ENCODE data around the gene FMNL3.

Gene FMNL3

GRCh38 chr12:49624921-49625577, 82.2 kb downstream of the FMNL3 start:
- POLR2A ChIA-PET: no interaction called here
- no peak for TF ChIP-seq CTBP1 (IDR thresholded peaks at IDR 0.05; ENCODE audit: borderline replicate concordance)
- TF ChIP-seq ARNT (IDR thresholded peaks at IDR 0.05): no peak
- TF ChIP-seq SUZ12 (IDR thresholded peaks at IDR 0.05): no peak
- no peak for TF ChIP-seq FOXA1 (IDR thresholded peaks at IDR 0.05)
- TF ChIP-seq BHLHE40 (IDR thresholded peaks at IDR 0.05; ENCODE audit: borderline replicate concordance): no peak
- no peak for TF ChIP-seq LEF1 (IDR thresholded peaks at IDR 0.05; ENCODE audit: borderline replicate concordance)
- no peak for TF ChIP-seq HDGF (IDR thresholded peaks at IDR 0.05; ENCODE audit: borderline replicate concordance)
- TF ChIP-seq ZNF384 (IDR thresholded peaks at IDR 0.05): no peak
- TF ChIP-seq FOXK2 (IDR thresholded peaks at IDR 0.05): no peak
- TF ChIP-seq PKNOX1 (IDR thresholded peaks at IDR 0.05): no peak
- no peak for DNase-seq (ENCODE audit: extremely low spot score)
- CTCF ChIA-PET: interaction anchor here (1.5 kb wide), 1 partner anchor 116 kb away, joined by 5 read pairs; the partner anchor contains the start of gene TMBIM6

GRCh38 chr12:49623142-49623904, 83.9 kb downstream of the FMNL3 start, which contains the start of gene PRPF40B:
Gene PRPF40B, plus strand, starts transcription at chr12:49623561. Its CDS starts 30 bp downstream, at chr12:49623591.
- ChIA-PET POLR2A (interaction anchor here (0.9 to 1.4 kb wide), 4 partner anchors 13 to 256 kb away, joined by 3 to 7 read pairs (median 4); partner anchors contain the start of gene SPATS2), CTCF (interaction anchor here (0.6 to 2.6 kb wide), 6 partner anchors 8 to 276 kb away, joined by 3 to 11 read pairs (median 3); no protein-coding TSS in a partner anchor)
- peak; percentile 68; the same call in 1 of the 2 replicates for TF ChIP-seq PKNOX1 (IDR thresholded peaks at IDR 0.05)
- 0 out of 2 replicates have a peak, but pooled peaks have one; percentile 13 for TF ChIP-seq FOXM1 (IDR thresholded peaks at IDR 0.05; ENCODE audit: borderline replicate concordance)
- TF ChIP-seq TARDBP (IDR thresholded peaks at IDR 0.05): no peak
- DNase-seq (ENCODE audit: extremely low spot score): peak; percentile 94

GRCh38 chr12:49622501-49623141, 84.6 kb downstream of the FMNL3 start:
- peak; percentile 34 for DNase-seq (ENCODE audit: extremely low spot score)
- ChIA-PET CTCF (interaction anchor here (0.6 to 2.6 kb wide), 3 partner anchors 15 to 51 kb away, joined by 3 to 11 read pairs (median 4); no protein-coding TSS in a partner anchor), POLR2A (interaction anchor here (0.9 to 1.3 kb wide), 4 partner anchors 14 to 256 kb away, joined by 3 to 7 read pairs (median 4); partner anchors contain the start of gene SPATS2)
- TF ChIP-seq L3MBTL2 (conservative IDR thresholded peaks at IDR 0.05) (peak; percentile 62; the same call in 1 of the 2 replicates), NFRKB (IDR thresholded peaks at IDR 0.05) (no peak), ZNF384 (IDR thresholded peaks at IDR 0.05) (peak; percentile 92)

GRCh38 chr12:49621651-49622500, 85.3 kb downstream of the FMNL3 start:
- TF ChIP-seq LEF1 (IDR thresholded peaks at IDR 0.05; ENCODE audit: borderline replicate concordance): no peak
- no peak for TF ChIP-seq SUZ12 (IDR thresholded peaks at IDR 0.05)
- TF ChIP-seq CTBP1 (IDR thresholded peaks at IDR 0.05; ENCODE audit: borderline replicate concordance): no peak
- TF ChIP-seq ARNT (IDR thresholded peaks at IDR 0.05): no peak
- no peak for TF ChIP-seq HDGF (IDR thresholded peaks at IDR 0.05; ENCODE audit: borderline replicate concordance)
- TF ChIP-seq NFRKB (IDR thresholded peaks at IDR 0.05): no peak
- no peak for TF ChIP-seq PKNOX1 (IDR thresholded peaks at IDR 0.05)
- TF ChIP-seq ZNF384 (IDR thresholded peaks at IDR 0.05): no peak
- no peak for TF ChIP-seq ELF4 (IDR thresholded peaks at IDR 0.05)
- no peak for TF ChIP-seq SP1 (IDR thresholded peaks at IDR 0.05)
- TF ChIP-seq TARDBP (IDR thresholded peaks at IDR 0.05): no peak
- no peak for TF ChIP-seq FOXM1 (IDR thresholded peaks at IDR 0.05; ENCODE audit: borderline replicate concordance)
- TF ChIP-seq L3MBTL2 (conservative IDR thresholded peaks at IDR 0.05): no peak; the same call in 1 of the 2 replicates
- TF ChIP-seq FOXA1 (IDR thresholded peaks at IDR 0.05): no peak
- TF ChIP-seq FOXK2 (IDR thresholded peaks at IDR 0.05): no peak
- TF ChIP-seq BHLHE40 (IDR thresholded peaks at IDR 0.05; ENCODE audit: borderline replicate concordance): no peak
- CTCF ChIA-PET: interaction anchor here (0.6 to 2.6 kb wide), 3 partner anchors 16 to 51 kb away, joined by 3 to 11 read pairs (median 4); no protein-coding TSS in a partner anchor
- POLR2A ChIA-PET: interaction anchor here (1.0 kb wide), 1 partner anchor 84 kb away, joined by 3 read pairs; no protein-coding TSS in a partner anchor
- DNase-seq (ENCODE audit: extremely low spot score): no peak

DNA sequence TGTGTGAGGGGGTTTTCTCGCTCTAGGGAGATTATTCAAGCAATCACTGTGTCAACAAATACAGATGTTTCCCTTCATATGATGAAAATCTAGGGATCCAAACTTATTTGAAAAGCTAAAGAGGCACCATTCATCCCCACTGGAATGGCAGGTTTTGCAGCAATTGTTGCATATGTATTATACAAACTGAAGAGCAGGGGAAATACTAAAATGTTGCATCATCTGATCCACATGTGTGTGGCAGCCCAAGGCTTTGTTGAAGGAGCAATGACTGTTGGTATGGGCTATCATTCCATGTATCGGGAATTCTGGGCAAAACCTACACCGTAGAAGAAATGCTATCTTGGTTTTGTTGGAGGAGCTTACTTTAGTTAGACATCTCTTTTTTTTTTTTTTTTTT, 87.9 kb downstream of the FMNL3 start:
- ChIA-PET CTCF (interaction anchor here (0.7 kb wide), 1 partner anchor 322 kb away, joined by 5 read pairs; no protein-coding TSS in a partner anchor), POLR2A (interaction anchor here (0.8 kb wide), 1 partner anchor 122 kb away, joined by 3 read pairs; the partner anchor contains the start of gene TMBIM6)
- no peak for TF ChIP-seq CTBP1 (IDR thresholded peaks at IDR 0.05; ENCODE audit: borderline replicate concordance)
- TF ChIP-seq FOXA1 (IDR thresholded peaks at IDR 0.05): no peak
- no peak for TF ChIP-seq ZNF384 (IDR thresholded peaks at IDR 0.05)
- TF ChIP-seq TARDBP (IDR thresholded peaks at IDR 0.05): no peak
- no peak for TF ChIP-seq LEF1 (IDR thresholded peaks at IDR 0.05; ENCODE audit: borderline replicate concordance)
- no peak for TF ChIP-seq PKNOX1 (IDR thresholded peaks at IDR 0.05)
- no peak for TF ChIP-seq NFRKB (IDR thresholded peaks at IDR 0.05)
- no peak for TF ChIP-seq FOXM1 (IDR thresholded peaks at IDR 0.05; ENCODE audit: borderline replicate concordance)
- DNase-seq (ENCODE audit: extremely low spot score): no peak
